K562 (cell line): Measurements from ENCODE around the gene ZDHHC14. TPM values are rescaled to one million over a fixed set of nuclear protein-coding genes. Genes with fewer than 3 reads are reported as not detected.

Experiments
- ATAC-seq: fragments of 200-7000 bp; cut with Tn5 transposase; 3 replicates; pipeline ENCODE4 v1.9.1; 2020; ENCODE audit warnings: moderate library complexity
- BruUV-seq: library from RNA; stranded (reverse); fragments of 400-500 nt; replicated peaks from 2 replicates; lab custom pipeline; 2021; lab: Mats Ljungman, UMichigan
- CTCF ChIA-PET: fragments of 300-600 bp; formaldehyde crosslinking; extraction: SDS; loops from one replicate; lab custom pipeline; 2021; ENCODE audit warnings: low intra/inter-chr PET ratio; lab: Yijun Ruan, JAX
- POLR2A ChIA-PET: fragments of 300-600, 350-650 bp; sonication (Branson Sonifier 250); formaldehyde crosslinking; extraction: SDS; loops from one replicate; lab custom pipeline; 2021; ENCODE audit warnings: antibody characterized with exemption, inconsistent platforms; lab: Yijun Ruan, JAX
- DNase-seq, 4 experiments: peaks; one replicate each; pipeline versions ENCODE4 v3.0.0 to v3.0.0-alpha.2; 2011 to 2018; ENCODE audit warnings: low spot score in 3 of 4, mixed read lengths in 3 of 4; ENCODE audit errors: extremely low read depth in 1 of 4
- FAIRE-seq: peaks from 2 replicates; lab custom pipeline; 2011; peaks lifted over from hg19 to GRCh38; lab: Jason Lieb, UNC
- H2AFZ ChIP-seq: 2 replicates; pipeline ENCODE4 v1.6.0; 2011; ENCODE audit warnings: low read depth, low read length, control low read depth, inconsistent platforms
- H3K27ac ChIP-seq: fragments of 200-600 bp; 3 replicates; pipeline ENCODE4 v1.8.0; 2011; ENCODE audit warnings: low read depth, mild to moderate bottlenecking, control low read depth, inconsistent platforms, low read length, moderate library complexity, mixed read lengths; ENCODE audit errors: extremely low read depth
- H3K27me3 ChIP-seq, 2 experiments: fragments of 300-600 bp in 1 of 2; 2 replicates in 1 of 2; 3 replicates in 1 of 2; pipeline versions ENCODE4 v1.6.0 to v1.8.0; 2011; ENCODE audit warnings: inconsistent platforms in 2 of 2, low read length in 2 of 2, mild to moderate bottlenecking in 1 of 2, mixed read lengths in 1 of 2, moderate library complexity in 1 of 2; ENCODE audit not compliant: control insufficient read depth in 2 of 2, insufficient read depth in 2 of 2
- H3K36me3 ChIP-seq: fragments of 300-600 bp; 3 replicates; pipeline ENCODE4 v1.8.0; 2011; ENCODE audit warnings: mild to moderate bottlenecking, low read length, inconsistent platforms; ENCODE audit not compliant: control insufficient read depth, insufficient read depth
- H3K4me1 ChIP-seq, 2 experiments: fragments of 200-600 bp in 1 of 2; replicated peaks in 1 of 2; 2 replicates in 1 of 2; 3 replicates in 1 of 2; pipeline versions ENCODE4 v1.5.1 to v1.8.0; 2011; ENCODE audit warnings: inconsistent platforms in 2 of 2, low read length in 2 of 2, mild to moderate bottlenecking in 1 of 2, mixed read lengths in 1 of 2, moderate library complexity in 1 of 2; ENCODE audit not compliant: control insufficient read depth in 2 of 2, insufficient read depth in 2 of 2
- H3K4me2 ChIP-seq: 2 replicates; pipeline ENCODE4 v1.6.1; 2011; ENCODE audit warnings: low read length, control low read depth, inconsistent platforms, mixed read lengths; ENCODE audit not compliant: insufficient read depth
- H3K4me3 ChIP-seq: fragments of 200-600 bp; sonication (generic), shearing (Covaris generic); 2 replicates; pipeline ENCODE4 v1.5.1; 2016; ENCODE audit warnings: control low read depth, inconsistent platforms
- H3K79me2 ChIP-seq: fragments of 200-600 bp; 3 replicates; pipeline ENCODE4 v1.8.0; 2011; ENCODE audit warnings: low read length, inconsistent platforms; ENCODE audit not compliant: control insufficient read depth, insufficient read depth
- H3K9ac ChIP-seq, 2 experiments: 2 replicates each; pipeline versions ENCODE4 v1.6.0 to v1.6.1; 2011; ENCODE audit warnings: low read depth in 2 of 2, low read length in 2 of 2, control low read depth in 1 of 2, inconsistent platforms in 1 of 2, mild to moderate bottlenecking in 1 of 2, mixed read lengths in 1 of 2; ENCODE audit not compliant: insufficient read depth in 1 of 2
- H3K9me1 ChIP-seq: one replicate; pipeline ENCODE4 v1.6.0; 2011; ENCODE audit warnings: inconsistent platforms, mild to moderate bottlenecking, low read length, moderate library complexity; ENCODE audit not compliant: control insufficient read depth, insufficient read depth
- H3K9me3 ChIP-seq: replicated peaks from 2 replicates; pipeline ENCODE4 v1.5.1; 2011; ENCODE audit warnings: low read depth, low read length, inconsistent platforms; ENCODE audit not compliant: control insufficient read depth, insufficient read depth
- H4K20me1 ChIP-seq: replicated peaks from 2 replicates; pipeline ENCODE4 v1.6.1; 2011; ENCODE audit warnings: low read length, inconsistent platforms, mixed read lengths; ENCODE audit not compliant: control insufficient read depth, insufficient read depth
- EHMT2 ChIP-seq: fragments of 450-650 bp; IDR thresholded peaks from 2 replicates; pipeline ENCODE4 v1.6.1; 2018; ENCODE audit warnings: antibody characterized with exemption
- KAT7 ChIP-seq: sonication (generic); formaldehyde crosslinking; IDR thresholded peaks from 2 replicates; pipeline ENCODE4 v1.8.0; 2022; ENCODE audit warnings: missing genetic modification reagents, mild to moderate bottlenecking, borderline replicate concordance
- NFE2L1 ChIP-seq: fragments of 450-650 bp; IDR thresholded peaks from 2 replicates; pipeline ENCODE4 v1.6.1; 2016; ENCODE audit warnings: missing genetic modification characterization, low read depth, mild to moderate bottlenecking, missing compliant biosample characterization, moderate library complexity, borderline replicate concordance
- NR2C2 ChIP-seq, 2 experiments: fragments of 200-800 bp in 1 of 2; sonication (Bioruptor generic) in 1 of 2; sonication (generic) in 1 of 2; formaldehyde crosslinking in 1 of 2; IDR thresholded peaks; 2 replicates each; pipeline versions ENCODE4 v1.6.1 to v1.8.0; 2016 to 2022; ENCODE audit warnings: mild to moderate bottlenecking in 1 of 2, missing compliant biosample characterization in 1 of 2, missing genetic modification characterization in 1 of 2, missing genetic modification reagents in 1 of 2
- NRF1 ChIP-seq, 2 experiments: fragments of 450-650 bp; IDR thresholded peaks in 1 of 2; conservative IDR thresholded peaks in 1 of 2; 2 replicates each; pipeline ENCODE4 v1.6.1; 2014; ENCODE audit warnings: mild to moderate bottlenecking in 2 of 2
- PTRF ChIP-seq: fragments of 450-650 bp; IDR thresholded peaks from 2 replicates; pipeline ENCODE4 v1.6.1; 2016; ENCODE audit warnings: mild to moderate bottlenecking, missing genetic modification characterization, missing compliant biosample characterization
- SIRT6 ChIP-seq: IDR thresholded peaks from one replicate; pipeline ENCODE4 v1.6.1; 2012; ENCODE audit warnings: low read depth, mild to moderate bottlenecking, control low read depth, inconsistent platforms, low read length, moderate library complexity
- SNRNP70 ChIP-seq: fragments of 200-400 bp; formaldehyde crosslinking; optimal IDR thresholded peaks from 2 replicates; pipeline ENCODE3; 2017; ENCODE audit warnings: low read depth, low read length
- STAT5B ChIP-seq: fragments of 250-450 bp; sonication (Bioruptor Pico); IDR thresholded peaks from 2 replicates; pipeline ENCODE4 v1.8.0; 2021; ENCODE audit warnings: mild to moderate bottlenecking, inconsistent platforms
- ZNF707 ChIP-seq: fragments of 250-450 bp; sonication (Bioruptor Pico); conservative IDR thresholded peaks from 2 replicates; pipeline ENCODE4 v1.8.0; 2022; ENCODE audit warnings: inconsistent platforms, mild to moderate bottlenecking, moderate library complexity
- WGBS: fragments of 100-300 bp; shearing (Covaris generic); methylation state at CpG from one replicate; pipeline ENCODE4 v1.1.6; 2016; ENCODE audit warnings: low coverage, mixed read lengths; ENCODE audit not compliant: insufficient coverage; ENCODE audit errors: missing lambda C conversion rate; 5-methylcytosine and 5-hydroxymethylcytosine counted together
- in situ Hi-C: fragments of 300-500 bp; cut with MboI; formaldehyde crosslinking; loops from 4 replicates; pipeline ENCODE4 v1.15.0; 2018; ENCODE audit warnings: inconsistent platforms, mixed read lengths
- intact Hi-C: fragments of 100-400 bp; cut with micrococcal nuclease; formaldehyde crosslinking; loops from 2 replicates; pipeline ENCODE4 v1.14.2; 2022
- polyA plus RNA-seq, 8 experiments: library from polyadenylated mRNA; depleted of rRNA in 4 of 8; stranded (reverse) in 5 of 8; unstranded in 3 of 8; fragments of >200 nt; fragmentation: Nextera tagmentation in 2 of 8; fragmentation: Illumina TruSeq in 1 of 8; extraction: Ambion mirVana in 2 of 8; extraction: Trizol in 1 of 8; gene quantifications; 2 replicates each; pipeline versions ENCODE4 v1.2.1 to v1.2.3, GENCODE V29; 2011 to 2014; ENCODE audit warnings: inconsistent platforms in 1 of 8, missing spikeins in 1 of 8
- total RNA-seq, 7 experiments: library from RNA; depleted of rRNA in 6 of 7; stranded (reverse); fragments of >200 nt in 6 of 7; fragmentation: Illumina TruSeq in 2 of 7; extraction: Trizol in 2 of 7; gene quantifications; 2 replicates each; pipeline versions ENCODE4 v1.2.1 to v1.2.3, GENCODE V29; 2011 to 2021; ENCODE audit warnings: low replicate concordance in 1 of 7
- TF ChIP-seq, protein P1 (sequence below): conservative IDR thresholded peaks from 2 replicates; pipeline ENCODE4 v1.6.1; 2011; ENCODE audit warnings: low read depth, mild to moderate bottlenecking, low read length; ENCODE audit not compliant: control insufficient read depth

Gene ZDHHC14
- total and polyA plus RNA-seq, 9 of the 15 experiments (the other 6 are each of a cell fraction or from before 2014, with no cell fraction given) = 0.92 to 23.1 (median 13.8) TPM

DNA sequence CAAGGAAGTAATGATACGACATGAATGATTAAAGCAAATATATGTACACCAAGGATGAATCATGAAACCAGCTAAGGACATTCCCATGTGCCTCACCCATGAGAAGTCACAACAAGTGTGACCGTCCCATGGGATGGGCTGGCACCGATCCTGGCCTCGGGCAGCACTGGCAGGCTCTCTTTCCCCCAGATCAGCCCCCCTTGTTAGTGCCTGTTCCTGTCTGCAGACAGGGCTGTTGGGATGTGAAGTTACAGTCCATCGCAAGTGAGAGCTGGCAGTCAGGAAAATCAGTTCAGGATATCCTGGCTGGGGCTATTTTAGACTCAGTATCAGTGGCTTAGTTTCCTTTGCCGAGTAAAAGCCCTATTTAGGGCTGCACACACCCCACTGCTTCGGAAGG is 312.9 kb downstream of the ZDHHC14 start:
- peaks cover 59 to 79% of the 10 kb centered on the region in 2 experiments for H3K27me3 ChIP-seq
- H3K4me3 ChIP-seq = no peak overlapping the region
- H3K27ac ChIP-seq = no peak overlapping the region
- DNase-seq (no peak), ATAC-seq (no peak), FAIRE-seq (no peak)
- no peak overlapping the region for H3K4me2 ChIP-seq
- H2AFZ ChIP-seq = no peak overlapping the region
- no peaks in the 10 kb centered on the region for H3K9me1 ChIP-seq
- H3K9me3 ChIP-seq = no peaks in the 10 kb centered on the region; the same call in 1 of the 2 replicates
- H3K79me2 ChIP-seq = no peaks in the 10 kb centered on the region
- H3K36me3 ChIP-seq = no peaks in the 10 kb centered on the region
- CTCF ChIA-PET = no interaction called here
- intact Hi-C loops = no loop called here
- no peaks in the 10 kb centered on the region for H4K20me1 ChIP-seq
- BruUV-seq = no TSS peak
- WGBS = 15% methylated on average over 7 of the region's 7 CpGs
- in situ Hi-C loops = no loop called here
- peaks cover 0 to 12% of the 10 kb centered on the region in 2 experiments; a peak in 3 of 5 replicates for H3K4me1 ChIP-seq
- no peak overlapping the region for H3K9ac ChIP-seq
- POLR2A ChIA-PET = no interaction called here
- TF ChIP-seq, protein P1, sequence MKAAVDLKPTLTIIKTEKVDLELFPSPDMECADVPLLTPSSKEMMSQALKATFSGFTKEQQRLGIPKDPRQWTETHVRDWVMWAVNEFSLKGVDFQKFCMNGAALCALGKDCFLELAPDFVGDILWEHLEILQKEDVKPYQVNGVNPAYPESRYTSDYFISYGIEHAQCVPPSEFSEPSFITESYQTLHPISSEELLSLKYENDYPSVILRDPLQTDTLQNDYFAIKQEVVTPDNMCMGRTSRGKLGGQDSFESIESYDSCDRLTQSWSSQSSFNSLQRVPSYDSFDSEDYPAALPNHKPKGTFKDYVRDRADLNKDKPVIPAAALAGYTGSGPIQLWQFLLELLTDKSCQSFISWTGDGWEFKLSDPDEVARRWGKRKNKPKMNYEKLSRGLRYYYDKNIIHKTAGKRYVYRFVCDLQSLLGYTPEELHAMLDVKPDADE = no peak
- TF ChIP-seq KAT7 (CRISPR knock-in tag) (no peak), PTRF (tag) (no peak), NRF1 (conservative IDR thresholded peaks at IDR 0.05 in 1 of 2, IDR thresholded peaks at IDR 0.05 in 1 of 2) (no peak), EHMT2 (no peak), NFE2L1 (tag) (no peak), STAT5B (CRISPR knock-in tag) (no peak), NR2C2 (CRISPR knock-in tag; IDR thresholded peaks at IDR 0.05) (no peak), NR2C2 (tag; IDR thresholded peaks at IDR 0.05) (no peak), ZNF707 (CRISPR knock-in tag) (no peak), SNRNP70 (no peak), SIRT6 (no peak)
